GM21390 (cell line): ENCODE measurements around the gene BMP8B.

Source experiments
- ATAC-seq: cut with Tn5 transposase; IDR thresholded peaks from one replicate; pipeline ENCODE4 v1.9.1; 2021; ENCODE audit not compliant: unreplicated experiment

The BMP8B gene

GRCh38 chr1:39727932-39728317 is 60.7 kb downstream of the BMP8B start:
- ATAC-seq, result no peak

GRCh38 chr1:39727221-39727931 is 61.3 kb downstream of the BMP8B start:
- ATAC-seq, result peak; percentile 49

- ATAC-seq, result no peak
These were observed 62.1 kb downstream of the BMP8B start for GRCh38 chr1:39726600-39726999.

- ATAC-seq, result no peak
These were observed 66.2 kb downstream of the BMP8B start for GRCh38 chr1:39722495-39722894.

- no peak for ATAC-seq
These were observed 67.0 kb downstream of the BMP8B start for GRCh38 chr1:39721664-39722063.

GRCh38 chr1:39720094-39720999 is 68.3 kb downstream of the BMP8B start:
- ATAC-seq, result no peak

- no peak for ATAC-seq
These were observed 70.9 kb downstream of the BMP8B start for GRCh38 chr1:39717809-39718208.

- no peak for ATAC-seq
These were observed 75.1 kb downstream of the BMP8B start for GRCh38 chr1:39713557-39713956.

GRCh38 chr1:39711966-39712340 is 76.7 kb downstream of the BMP8B start:
- no peak for ATAC-seq

GRCh38 chr1:39711104-39711965 is 77.3 kb downstream of the BMP8B start:
- no peak for ATAC-seq

GRCh38 chr1:39707506-39707905 is 81.2 kb downstream of the BMP8B start:
- no peak for ATAC-seq
